Frontal cortex (tissue), 4 donors: ENCODE results near the gene CMPK2. TPM values are rescaled to one million over a fixed set of nuclear protein-coding genes. Genes with fewer than 3 reads are reported as not detected.
A peak's percentile ranks its signal among the peaks of the same experiment; 100 is the strongest.

Experiments
- DNase-seq, 2 donors: peaks; one replicate each; pipeline ENCODE4 v3.0.0; 2012; ENCODE audit warnings: low spot score in 2 of 2
- FAIRE-seq: peaks from 2 replicates; lab custom pipeline; 2012; peaks lifted over from hg19 to GRCh38; lab: Jason Lieb, UNC
- total RNA-seq: library from RNA; depleted of rRNA; stranded (reverse); fragments of >200 nt; gene quantifications from one replicate; pipeline ENCODE4 v1.2.3, GENCODE V29; 2014
- donor health status: control.
- donor health status: control.
- donor health status: control.

CMPK2 gene
- total RNA-seq, 1 donor from 2014 or later: 10.2 TPM

- no peak for DNase-seq
- no peak for FAIRE-seq
These were observed 18.6 kb downstream of the CMPK2 start for GRCh38 chr2:6846967-6847681.

DNA sequence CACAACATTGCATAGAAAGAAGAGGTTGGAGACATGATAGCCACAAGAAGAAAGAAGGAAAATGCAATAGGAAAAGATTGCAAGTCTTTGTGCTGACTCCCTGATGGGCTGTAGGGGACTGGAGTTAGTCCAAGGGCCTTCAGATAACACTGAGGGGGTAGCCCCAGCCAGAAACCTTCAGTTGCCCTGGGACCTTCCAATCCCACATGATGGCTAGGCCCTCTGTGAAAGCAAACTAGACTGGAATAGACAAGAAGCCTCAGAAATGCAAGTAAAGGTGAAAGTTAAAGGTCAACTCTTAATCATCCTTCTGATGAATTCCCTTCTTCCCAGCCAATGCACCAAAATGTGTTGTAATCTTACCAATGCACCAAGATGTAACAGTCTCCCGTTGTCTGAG lies 19.2 kb downstream of the CMPK2 start:
- DNase-seq (no peak), FAIRE-seq (no peak)

- FAIRE-seq (no peak), DNase-seq (no peak)
These were observed 19.8 kb downstream of the CMPK2 start for GRCh38 chr2:6845903-6846302.

- DNase-seq: no peak
- FAIRE-seq: no peak
These were observed 20.4 kb downstream of the CMPK2 start for GRCh38 chr2:6845312-6845711.

- FAIRE-seq (no peak), DNase-seq (no peak)
These were observed 24.0 kb downstream of the CMPK2 start for GRCh38 chr2:6841537-6842287.

- DNase-seq (no peak), FAIRE-seq (no peak)
These were observed 26.9 kb downstream of the CMPK2 start for GRCh38 chr2:6838673-6839319.

DNA sequence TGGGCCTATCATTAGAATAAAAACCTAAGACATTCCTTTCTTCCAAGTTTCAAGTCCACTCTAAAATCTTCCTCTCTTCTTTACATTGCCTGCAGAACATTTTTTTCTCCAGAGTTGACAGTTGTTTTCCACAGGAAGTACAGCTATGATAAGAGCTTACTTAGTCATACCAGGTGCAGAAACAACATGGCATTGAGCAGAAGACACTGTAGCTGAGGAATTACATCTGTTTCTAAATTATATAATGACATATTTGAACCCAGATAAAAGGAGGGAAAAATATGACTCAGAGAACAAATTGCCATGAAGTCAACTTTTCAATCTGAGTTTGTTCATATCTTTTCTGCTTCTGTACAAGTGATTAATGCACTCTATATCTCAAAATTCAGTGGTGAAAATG lies 30.2 kb downstream of the CMPK2 start:
- DNase-seq: no peak
- FAIRE-seq: no peak

DNA sequence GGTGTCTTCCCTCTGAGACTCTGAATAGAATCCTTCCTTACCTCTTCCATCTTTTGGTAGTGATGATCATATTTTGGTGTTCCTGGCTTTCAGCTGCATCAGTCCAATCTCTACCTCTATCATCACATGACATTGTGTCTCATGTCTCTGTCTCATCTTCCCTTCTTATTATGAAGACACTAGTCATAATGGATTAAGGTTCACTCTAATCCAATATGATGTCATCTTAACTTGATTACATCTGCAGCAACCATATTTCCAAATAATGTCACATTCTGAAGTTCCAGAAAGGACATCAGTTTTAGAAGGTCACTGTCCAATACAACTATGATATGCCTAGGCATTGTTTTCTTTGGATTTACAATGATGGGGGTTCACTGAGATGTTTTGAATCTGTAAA lies 31.5 kb downstream of the CMPK2 start:
- DNase-seq: no peak
- no peak for FAIRE-seq

- DNase-seq (no peak), FAIRE-seq (no peak)
These were observed 32.5 kb downstream of the CMPK2 start for GRCh38 chr2:6833300-6833604.

- DNase-seq (no peak), FAIRE-seq (no peak)
These were observed 33.0 kb downstream of the CMPK2 start for GRCh38 chr2:6832596-6833299.

- FAIRE-seq: no peak
- no peak for DNase-seq
These were observed 34.5 kb downstream of the CMPK2 start for GRCh38 chr2:6831229-6831628.

- DNase-seq: peak; percentile 17 to 35
- FAIRE-seq: peak; percentile 95
These were observed 37.5 kb downstream of the CMPK2 start for GRCh38 chr2:6828299-6828584.

DNA sequence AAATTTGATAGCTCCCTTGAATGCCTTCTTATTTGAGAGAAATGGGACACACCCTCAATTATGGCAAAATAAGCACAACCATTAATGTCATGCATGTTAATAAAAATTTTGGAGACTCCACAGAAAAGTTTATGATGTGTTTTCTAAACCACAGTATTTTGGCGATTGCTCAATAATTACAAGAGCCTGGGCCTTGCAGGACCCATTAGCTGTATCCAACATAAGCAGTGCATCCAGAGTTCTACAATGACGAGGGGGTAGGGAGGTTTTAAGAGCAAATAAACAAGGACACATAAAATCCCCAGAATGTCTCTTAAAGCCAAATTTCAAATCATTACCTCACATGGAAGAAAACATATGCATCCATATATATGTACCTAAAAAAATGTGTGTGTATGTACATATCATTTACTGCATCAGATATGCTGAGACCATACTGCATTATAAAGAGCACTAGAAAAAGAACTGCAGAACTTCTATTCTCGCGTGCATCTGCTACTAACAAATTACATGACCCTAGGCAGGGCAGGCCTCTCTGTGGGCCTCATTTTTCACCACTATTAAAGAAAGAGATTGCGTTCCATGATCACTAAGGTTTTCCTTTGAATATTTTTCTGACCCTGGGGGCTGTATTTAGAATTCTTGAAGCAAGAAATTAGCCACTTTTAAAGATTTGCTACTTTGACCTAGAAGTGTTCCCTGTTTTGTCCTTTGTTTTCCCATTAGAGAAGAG lies 38.0 kb downstream of the CMPK2 start:
- FAIRE-seq (no peak), DNase-seq (no peak)

GRCh38 chr2:6826081-6826913 lies 39.4 kb downstream of the CMPK2 start:
- DNase-seq: peak in 1 of 2 donors; percentile 20
- FAIRE-seq: no peak

GRCh38 chr2:6824962-6825361 lies 40.7 kb downstream of the CMPK2 start:
- FAIRE-seq: no peak

GRCh38 chr2:6823111-6823510 lies 42.6 kb downstream of the CMPK2 start:
- DNase-seq: no peak
- no peak for FAIRE-seq

More at GRCh38 chr2:6824962-6825361, 40.7 kb downstream of the CMPK2 start:
- no peak for DNase-seq

GRCh38 chr2:6822406-6822805 lies 43.3 kb downstream of the CMPK2 start:
- FAIRE-seq: no peak
- no peak for DNase-seq

DNA sequence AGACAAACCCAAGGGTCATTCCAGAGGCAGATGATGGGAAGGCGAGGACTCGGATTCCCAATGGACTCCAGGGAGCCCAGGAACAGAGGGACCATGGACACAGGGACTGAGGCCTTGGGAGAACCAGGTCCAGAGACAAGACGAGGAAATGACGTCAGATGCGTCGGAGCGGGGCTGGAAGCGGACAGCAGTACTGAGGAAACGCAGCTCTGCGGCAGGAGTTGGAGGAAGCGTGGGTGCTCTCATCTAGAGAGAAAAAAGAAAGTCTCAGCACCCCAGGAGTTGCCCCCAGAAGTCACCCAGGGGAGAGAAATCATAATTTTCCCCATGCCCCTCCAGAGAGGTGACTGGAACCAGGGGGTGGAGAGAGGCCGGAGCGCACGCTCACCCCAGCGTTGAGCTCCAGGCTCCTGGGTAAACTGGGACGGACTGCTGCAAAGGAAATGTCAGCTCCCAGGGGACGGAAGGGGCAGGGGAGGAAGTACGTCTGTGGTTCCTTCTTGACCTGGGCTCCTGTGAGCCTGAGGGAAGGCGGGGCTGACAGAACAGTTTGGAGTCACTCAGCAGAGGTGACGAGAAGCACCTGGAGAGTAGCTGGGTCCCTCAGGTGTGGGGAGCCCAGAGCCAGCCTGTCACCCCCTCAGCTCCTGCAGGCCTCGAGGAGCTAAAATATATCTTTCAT lies 44.7 kb downstream of the CMPK2 start:
- no peak for FAIRE-seq
- DNase-seq: no peak

DNA sequence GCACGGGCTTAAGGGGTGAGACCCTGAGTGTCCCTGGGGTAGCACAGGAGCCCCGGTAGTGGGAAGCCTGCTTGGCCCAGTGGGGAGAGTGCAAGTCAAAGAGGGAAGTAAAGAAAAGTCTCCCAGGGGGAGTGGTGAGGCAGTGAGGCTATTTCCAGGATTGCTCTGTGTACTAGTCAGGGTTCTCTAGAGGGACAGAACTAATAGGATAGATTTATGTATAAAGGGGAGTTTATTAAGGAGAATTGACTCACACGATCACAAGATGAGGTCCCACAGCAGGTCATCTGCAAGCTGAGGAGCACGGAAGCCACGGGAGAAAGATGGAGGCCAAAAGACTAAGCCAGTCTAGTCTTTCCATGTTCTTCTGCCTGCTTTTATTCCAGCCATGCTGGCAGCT lies 45.5 kb downstream of the CMPK2 start:
- no peak for DNase-seq
- no peak for FAIRE-seq
